Activated CD8-positive, alpha-beta T cell treated with anti-CD3 and anti-CD28 coated beads, Interleukin-2, amount 10 ng/mL, durations not matched to agents 7 days and 5 days (primary cell): ENCODE results near the gene BSG. TPM values are rescaled to one million over a fixed set of nuclear protein-coding genes. Genes with fewer than 3 reads are reported as not detected.

ENCODE experiments used
- ATAC-seq: fragments of 150-1000 bp; cut with Tn5 transposase; one replicate; pipeline ENCODE4 v1.10.0; 2021; ENCODE audit warnings: moderate library complexity
- CTCF ChIA-PET: fragments of 350-600 bp; sonication (Branson Sonifier 250); formaldehyde crosslinking; loops from one replicate; lab custom pipeline; 2021; ENCODE audit warnings: antibody characterized with exemption; lab: Charles Lee
- POLR2A ChIA-PET: fragments of 350-600 bp; sonication (Branson Sonifier 250); formaldehyde crosslinking; loops from one replicate; lab custom pipeline; 2021; ENCODE audit warnings: antibody characterized with exemption; lab: Charles Lee
- DNase-seq: peaks from one replicate; pipeline ENCODE4 v3.0.0-alpha.2; 2020
- H3K27ac Mint-ChIP-seq: one replicate; pipeline ENCODE4 v1.8.0; 2021; ENCODE audit warnings: mild to moderate bottlenecking, mixed read lengths
- H3K27me3 Mint-ChIP-seq: one replicate; pipeline ENCODE4 v1.8.0; 2021; ENCODE audit warnings: low read depth, mixed read lengths
- H3K36me3 Mint-ChIP-seq: one replicate; pipeline ENCODE4 v1.8.0; 2021; ENCODE audit warnings: low read depth, mixed read lengths
- H3K4me1 Mint-ChIP-seq: one replicate; pipeline ENCODE4 v1.8.0; 2021; ENCODE audit warnings: low read depth, mixed read lengths
- H3K4me3 Mint-ChIP-seq: one replicate; pipeline ENCODE4 v1.8.0; 2021; ENCODE audit warnings: mild to moderate bottlenecking, mixed read lengths
- H3K9me3 Mint-ChIP-seq: one replicate; pipeline ENCODE4 v1.8.0; 2022; ENCODE audit warnings: mixed read lengths; ENCODE audit not compliant: insufficient read depth
- total RNA-seq, 2 experiments: library from RNA; stranded (reverse); gene quantifications; one replicate each; pipeline ENCODE4 v1.2.3, GENCODE V29; 2021

The BSG gene
- total RNA-seq, 2 experiments from 2014 or later, result 207 to 217 TPM

GRCh38 chr19:566403-566802, 6.0 kb upstream of the BSG start:
- no peaks in the 10 kb centered on the region for H3K27me3 Mint-ChIP-seq
- POLR2A ChIA-PET, result interaction anchor here (1.2 kb wide), 1 partner anchor 12 kb away, joined by 3 read pairs; no protein-coding TSS in a partner anchor
- CTCF ChIA-PET, result interaction anchor here (0.6 to 1.6 kb wide), 2 partner anchors 56 to 60 kb away, joined by 3 to 7 read pairs; no protein-coding TSS in a partner anchor
- H3K9me3 Mint-ChIP-seq, result no peaks in the 10 kb centered on the region
- peaks cover 1% of the 10 kb centered on the region for H3K36me3 Mint-ChIP-seq
- H3K27ac Mint-ChIP-seq, result no peak overlapping the region
- no peak overlapping the region for H3K4me3 Mint-ChIP-seq
- ATAC-seq (no peak), DNase-seq (no peak)
- H3K4me1 Mint-ChIP-seq, result peaks cover 9% of the 10 kb centered on the region

- ATAC-seq (no peak), DNase-seq (no peak)
- Mint-ChIP-seq H3K9me3 (no peaks in the 10 kb centered on the region), H3K4me3 (no peak overlapping the region), H3K36me3 (peaks cover 1% of the 10 kb centered on the region), H3K27ac (no peak overlapping the region), H3K4me1 (peaks cover 12% of the 10 kb centered on the region), H3K27me3 (no peaks in the 10 kb centered on the region)
- CTCF ChIA-PET, result interaction anchor here (1.6 kb wide), 1 partner anchor 56 kb away, joined by 7 read pairs; no protein-coding TSS in a partner anchor
- POLR2A ChIA-PET, result interaction anchor here (1.2 kb wide), 1 partner anchor 12 kb away, joined by 3 read pairs; no protein-coding TSS in a partner anchor
Observed at GRCh38 chr19:566844-567243, 5.6 kb upstream of the BSG start.

- DNase-seq (no peak), ATAC-seq (no peak)
- Mint-ChIP-seq H3K9me3 (no peaks in the 10 kb centered on the region), H3K4me3 (no peak overlapping the region), H3K4me1 (peaks cover 14% of the 10 kb centered on the region), H3K36me3 (peaks cover 1% of the 10 kb centered on the region), H3K27ac (no peak overlapping the region), H3K27me3 (no peaks in the 10 kb centered on the region)
- ChIA-PET POLR2A (interaction anchor here (1.2 kb wide), 1 partner anchor 13 kb away, joined by 3 read pairs; no protein-coding TSS in a partner anchor), CTCF (interaction anchor here (1.0 to 1.6 kb wide), 2 partner anchors 57 to 61 kb away, joined by 3 to 7 read pairs; no protein-coding TSS in a partner anchor)
Observed at GRCh38 chr19:567296-567900, 5.0 kb upstream of the BSG start.

- H3K27me3 Mint-ChIP-seq, result no peaks in the 10 kb centered on the region
- peak overlapping the region; percentile 48 for H3K4me3 Mint-ChIP-seq
- DNase-seq (no peak), ATAC-seq (no peak)
- H3K36me3 Mint-ChIP-seq, result peaks cover 3% of the 10 kb centered on the region
- POLR2A ChIA-PET, result interaction anchor here (0.7 kb wide), 1 partner anchor 436 kb away, joined by 3 read pairs; no protein-coding TSS in a partner anchor
- H3K4me1 Mint-ChIP-seq, result peaks cover 29% of the 10 kb centered on the region
- H3K9me3 Mint-ChIP-seq, result no peaks in the 10 kb centered on the region
- CTCF ChIA-PET, result no interaction called here
- H3K27ac Mint-ChIP-seq, result peak overlapping the region; percentile 68
Observed at GRCh38 chr19:570251-570686, 2.1 kb upstream of the BSG start.

- peak overlapping the region; percentile 97 for H3K27ac Mint-ChIP-seq
- peaks cover 3% of the 10 kb centered on the region for H3K36me3 Mint-ChIP-seq
- H3K4me3 Mint-ChIP-seq, result peak overlapping the region; percentile 88
- ChIA-PET CTCF (interaction anchor here (1.9 kb wide), 1 partner anchor 60 kb away, joined by 4 read pairs; no protein-coding TSS in a partner anchor), POLR2A (interaction anchor here (1.2 to 2.1 kb wide), 3 partner anchors 39 to 64 kb away, joined by 4 to 14 read pairs (median 9); partner anchors contain the start of genes CDC34 and TPGS1)
- ATAC-seq, result peak; percentile 31
- H3K27me3 Mint-ChIP-seq, result no peaks in the 10 kb centered on the region
- H3K4me1 Mint-ChIP-seq, result peaks cover 34% of the 10 kb centered on the region
- DNase-seq, result peak; percentile 68
- no peaks in the 10 kb centered on the region for H3K9me3 Mint-ChIP-seq
Observed at GRCh38 chr19:570937-571565, 1.3 kb upstream of the BSG start.

GRCh38 chr19:571566-571974, 826 bp upstream of the BSG start:
- no peaks in the 10 kb centered on the region for H3K9me3 Mint-ChIP-seq
- peak; percentile 42 for DNase-seq

GRCh38 chr19:572743-573518, 535 bp downstream of the BSG start:
- ATAC-seq, result peak; percentile 12
- ChIA-PET POLR2A (interaction anchor here (0.6 to 2.1 kb wide), 3 partner anchors 41 to 371 kb away, joined by 3 to 14 read pairs (median 9); partner anchors contain the start of gene CDC34), CTCF (interaction anchor here (1.9 kb wide), 1 partner anchor 62 kb away, joined by 4 read pairs; no protein-coding TSS in a partner anchor)
- H3K9me3 Mint-ChIP-seq, result no peaks in the 10 kb centered on the region
- H3K4me3 Mint-ChIP-seq, result peak overlapping the region; percentile 88
- peak overlapping the region; percentile 86 for H3K27ac Mint-ChIP-seq
- DNase-seq, result peak; percentile 37
- H3K36me3 Mint-ChIP-seq, result peaks cover 3% of the 10 kb centered on the region
- peaks cover 45% of the 10 kb centered on the region for H3K4me1 Mint-ChIP-seq
- H3K27me3 Mint-ChIP-seq, result no peaks in the 10 kb centered on the region

More at GRCh38 chr19:571566-571974, 826 bp upstream of the BSG start:
- CTCF ChIA-PET, result interaction anchor here (1.9 kb wide), 1 partner anchor 61 kb away, joined by 4 read pairs; no protein-coding TSS in a partner anchor
- H3K27me3 Mint-ChIP-seq, result no peaks in the 10 kb centered on the region
- peaks cover 36% of the 10 kb centered on the region for H3K4me1 Mint-ChIP-seq
- POLR2A ChIA-PET, result interaction anchor here (0.7 to 2.1 kb wide), 4 partner anchors 40 to 106 kb away, joined by 3 to 14 read pairs (median 6); partner anchors contain the start of genes CDC34 and TPGS1
- peak overlapping the region; percentile 88 for H3K4me3 Mint-ChIP-seq
- H3K36me3 Mint-ChIP-seq, result peaks cover 3% of the 10 kb centered on the region
- ATAC-seq, result peak; percentile 5
- peak overlapping the region; percentile 97 for H3K27ac Mint-ChIP-seq

GRCh38 chr19:573519-573825, 1.1 kb downstream of the BSG start:
- no peak for DNase-seq
- H3K9me3 Mint-ChIP-seq, result no peaks in the 10 kb centered on the region
- ChIA-PET CTCF (interaction anchor here (1.9 kb wide), 1 partner anchor 11 kb away, joined by 12 read pairs; no protein-coding TSS in a partner anchor), POLR2A (no interaction called here)
- no peaks in the 10 kb centered on the region for H3K27me3 Mint-ChIP-seq
- ATAC-seq, result no peak
- peak overlapping the region; percentile 88 for H3K4me3 Mint-ChIP-seq
- peak overlapping the region; percentile 74 for H3K27ac Mint-ChIP-seq
- peaks cover 3% of the 10 kb centered on the region for H3K36me3 Mint-ChIP-seq
- peaks cover 46% of the 10 kb centered on the region for H3K4me1 Mint-ChIP-seq

- no peaks in the 10 kb centered on the region for H3K27me3 Mint-ChIP-seq
- CTCF ChIA-PET, result interaction anchor here (1.0 to 1.9 kb wide), 2 partner anchors 10 to 195 kb away, joined by 3 to 12 read pairs; no protein-coding TSS in a partner anchor
- H3K27ac Mint-ChIP-seq, result peak overlapping the region; percentile 10
- peaks cover 44% of the 10 kb centered on the region for H3K4me1 Mint-ChIP-seq
- H3K9me3 Mint-ChIP-seq, result no peaks in the 10 kb centered on the region
- H3K36me3 Mint-ChIP-seq, result peaks cover 2% of the 10 kb centered on the region
- no peak for ATAC-seq
- POLR2A ChIA-PET, result interaction anchor here (0.9 kb wide), 1 partner anchor 33 kb away, joined by 4 read pairs; no protein-coding TSS in a partner anchor
- H3K4me3 Mint-ChIP-seq, result peak overlapping the region; percentile 50
- DNase-seq, result no peak
Observed at GRCh38 chr19:574658-575526, 2.5 kb downstream of the BSG start.
